GM19467 (cell line): ENCODE measurements around the gene LSMEM2.
"Not testable (repeated sequence)": the region's sequence is repeated elsewhere in the genome, so short reads cannot be mapped to it uniquely, and the experiment has no call there.

Experiments
- ATAC-seq: cut with Tn5 transposase; IDR thresholded peaks from one replicate; pipeline ENCODE4 v1.9.1; 2021; ENCODE audit warnings: mild to moderate bottlenecking, moderate library complexity; ENCODE audit not compliant: unreplicated experiment

LSMEM2 gene

GRCh38 chr3:50297896-50298725, 19.2 kb downstream of the LSMEM2 start:
- ATAC-seq: no peak

- ATAC-seq: peak; percentile 77
These were observed 20.1 kb downstream of the LSMEM2 start, which contains the start of the genes HYAL3 and NAA80 for GRCh38 chr3:50298836-50299637. TSS of gene HYAL3 (minus strand) at chr3:50299405. CDS start at chr3:50295602, 3,803 bp downstream. TSS of gene NAA80 (minus strand) at chr3:50299405. CDS start at chr3:50297463, 1,942 bp downstream.

- no peak for ATAC-seq
These were observed 20.7 kb downstream of the LSMEM2 start for GRCh38 chr3:50299638-50299928.

GRCh38 chr3:50299929-50300680, 21.2 kb downstream of the LSMEM2 start:
- ATAC-seq: no peak

GRCh38 chr3:50300681-50301254, 21.9 kb downstream of the LSMEM2 start:
- no peak for ATAC-seq

- no peak for ATAC-seq
These were observed 23.5 kb downstream of the LSMEM2 start for GRCh38 chr3:50302095-50303012.

- no peak for ATAC-seq
These were observed 24.3 kb downstream of the LSMEM2 start, which contains the start of gene HYAL1 for GRCh38 chr3:50303013-50303815. TSS of gene HYAL1 (minus strand) at chr3:50303574. CDS start at chr3:50302956, 618 bp downstream.

GRCh38 chr3:50304601-50305000, 25.7 kb downstream of the LSMEM2 start:
- no peak for ATAC-seq

- not testable (repeated sequence) for ATAC-seq
These were observed 33.2 kb downstream of the LSMEM2 start for GRCh38 chr3:50312041-50312440.

GRCh38 chr3:50314342-50314741, 35.5 kb downstream of the LSMEM2 start:
- ATAC-seq: no peak

GRCh38 chr3:50314816-50315215, 35.9 kb downstream of the LSMEM2 start:
- no peak for ATAC-seq

GRCh38 chr3:50316657-50317242, 37.9 kb downstream of the LSMEM2 start:
- ATAC-seq: no peak

GRCh38 chr3:50317300-50317699, 38.4 kb downstream of the LSMEM2 start:
- no peak for ATAC-seq

GRCh38 chr3:50318163-50318562, 39.3 kb downstream of the LSMEM2 start:
- ATAC-seq: no peak

GRCh38 chr3:50318615-50319014, 39.7 kb downstream of the LSMEM2 start:
- ATAC-seq: no peak

GRCh38 chr3:50319181-50319893, 40.5 kb downstream of the LSMEM2 start:
- ATAC-seq: no peak

- ATAC-seq: no peak
These were observed 41.2 kb downstream of the LSMEM2 start for GRCh38 chr3:50319894-50320625.
